ENCODE results near the gene FADS1. TPM values are rescaled to one million over a fixed set of nuclear protein-coding genes. Genes with fewer than 3 reads are reported as not detected.

FADS1 gene
- total and polyA plus RNA-seq, 2 experiments from 2014 or later, result 74.9 to 119 TPM

GRCh38 chr11:61783717-61784505 is 32.9 kb downstream of the FADS1 start:
- Mint-ChIP-seq H3K27ac (no peak overlapping the region; the same call in 1 of the 2 replicates), H3K36me3 (ENCODE audit: low read depth) (peaks cover 35% of the 10 kb centered on the region), H3K4me3 (no peak overlapping the region; the same call in 2 of the 3 replicates), H3K27me3 (ENCODE audit: insufficient read depth, low read depth, poor library complexity) (peaks cover 16% of the 10 kb centered on the region), H3K4me1 (peaks cover 3% of the 10 kb centered on the region; the same call in 2 of the 3 replicates), H3K9me3 (no peaks in the 10 kb centered on the region)
- Histone ChIP-seq H4K20me1 (replicated peaks; ENCODE audit: insufficient read depth) (peaks cover 12% of the 10 kb centered on the region), H2AFZ (no peak overlapping the region), H3K27ac (ENCODE audit: low read depth) (no peak overlapping the region), H3F3A (replicated peaks; ENCODE audit: low read depth) (0 out of 2 replicates have a peak, but pooled peaks cover 5% of the 10 kb centered on the region), H3K27me3 (ENCODE audit: insufficient read depth) (no peaks in the 10 kb centered on the region), H3K36me3 (ENCODE audit: insufficient read depth) (peaks cover 12% of the 10 kb centered on the region), H3K79me2 (replicated peaks; ENCODE audit: insufficient read depth) (no peaks in the 10 kb centered on the region), H3K9me2 (ENCODE audit: insufficient read depth) (no peaks in the 10 kb centered on the region), H3K4me1 (ENCODE audit: insufficient read depth) (no peaks in the 10 kb centered on the region), H3K4me3 (no peak overlapping the region), H3K4me2 (no peak overlapping the region)
- TF ChIP-seq ZNF114 (CRISPR knock-in tag; IDR thresholded peaks at IDR 0.05) (no peak), POLR2AphosphoS5 (IDR thresholded peaks at IDR 0.05; ENCODE audit: low read depth) (no peak), JUNB (IDR thresholded peaks at IDR 0.05; ENCODE audit: unreplicated experiment) (no peak), NANOG (IDR thresholded peaks at IDR 0.05; ENCODE audit: borderline replicate concordance) (no peak), ZNF462 (CRISPR knock-in tag; IDR thresholded peaks at IDR 0.05) (no peak), EZH2 (IDR thresholded peaks at IDR 0.05; ENCODE audit: low read depth, unreplicated experiment) (no peak), EZH2phosphoT487 (IDR thresholded peaks at IDR 0.05; ENCODE audit: unreplicated experiment) (no peak), CTCF (conservative IDR thresholded peaks at IDR 0.05; ENCODE audit: low read depth in 2 of 2) (no peak), REST (IDR thresholded peaks at IDR 0.05; ENCODE audit: unreplicated experiment) (no peak)
- DNase-seq (ENCODE audit: low spot score) (no peak), ATAC-seq (no peak)
